Gastrocnemius medialis (tissue), 4 donors: ENCODE data around the gene ARMS2. TPM values are rescaled to one million over a fixed set of nuclear protein-coding genes. Genes with fewer than 3 reads are reported as not detected.

Source experiments
- ATAC-seq, 2 donors: fragments of 150-250 bp; one replicate each; pipeline ENCODE4 v1.9.1; 2016
- DNase-seq, 2 donors: peaks; one replicate each; pipeline ENCODE4 v3.0.0-alpha.2; 2019
- H3K27ac ChIP-seq, 4 donors: fragments of 200-600 bp; sonication (generic); 1 replicate in 1 of 4; 2 replicates in 3 of 4; pipeline ENCODE4 v1.5.1; 2016 to 2018; ENCODE audit warnings: mild to moderate bottlenecking in 2 of 4, moderate library complexity in 1 of 4
- H3K27me3 ChIP-seq, 3 donors: fragments of 200-600 bp; sonication (generic) in 2 of 3; 1 replicate in 1 of 3; 2 replicates in 2 of 3; pipeline versions ENCODE4 v1.5.1 to v1.6.0; 2016 to 2019; ENCODE audit warnings: mild to moderate bottlenecking in 1 of 3, moderate library complexity in 1 of 3
- H3K36me3 ChIP-seq, 2 donors: fragments of 200-600 bp; sonication (generic) in 1 of 2; one replicate each; pipeline ENCODE4 v1.5.1; 2017 to 2018
- H3K4me1 ChIP-seq, 2 donors: fragments of 200-600 bp; sonication (generic) in 1 of 2; one replicate each; pipeline ENCODE4 v1.5.1; 2016 to 2017; ENCODE audit warnings: mild to moderate bottlenecking in 2 of 2
- H3K4me3 ChIP-seq, 4 donors: fragments of 200-600 bp; sonication (generic) in 3 of 4; 1 replicate in 1 of 4; 2 replicates in 3 of 4; pipeline ENCODE4 v1.5.1; 2016 to 2019; ENCODE audit warnings: mild to moderate bottlenecking in 2 of 4
- H3K9me3 ChIP-seq, 3 donors: fragments of 200-600 bp; sonication (generic) in 2 of 3; 1 replicate in 1 of 3; 2 replicates in 2 of 3; pipeline ENCODE4 v1.5.1; 2016 to 2019
- POLR2A ChIP-seq, 2 donors: fragments of 450-650 bp; IDR thresholded peaks; one replicate each; pipeline ENCODE4 v1.6.1; 2017; ENCODE audit warnings: antibody characterized with exemption in 2 of 2, mild to moderate bottlenecking in 2 of 2, moderate library complexity in 2 of 2
- in situ Hi-C, 4 donors: fragments of 200-750 bp; cut with MboI; loops; one replicate each; pipeline versions ENCODE4 v1.15.0 to v1.8.0; 2017; ENCODE audit warnings: low sequenced_read_pairs in 4 of 4
- intact Hi-C: fragments of 100-400 bp; cut with DNase I; formaldehyde crosslinking; loops from one replicate; pipeline ENCODE4 v1.15.1; 2023; ENCODE audit warnings: low total_unique reads
- total RNA-seq, 4 donors: library from RNA; depleted of rRNA; stranded (reverse); fragments of >200 nt; gene quantifications; one replicate each; pipeline versions ENCODE4 v1.1.0 to v1.2.3, GENCODE V29; 2016
- TF ChIP-seq, protein P1 (sequence below), 5 experiments: fragments of 450-650 bp in 3 of 5; fragments of 200-600 bp in 2 of 5; sonication (generic) in 2 of 5; IDR thresholded peaks in 4 of 5; conservative IDR thresholded peaks in 1 of 5; 1 replicate in 4 of 5; 2 replicates in 1 of 5; pipeline ENCODE4 v1.5.1; 2016 to 2019; ENCODE audit warnings: antibody characterized with exemption in 5 of 5, mild to moderate bottlenecking in 3 of 5, moderate library complexity in 3 of 5

ARMS2 gene
- total RNA-seq, 4 donors from 2014 or later, result not detected

DNA sequence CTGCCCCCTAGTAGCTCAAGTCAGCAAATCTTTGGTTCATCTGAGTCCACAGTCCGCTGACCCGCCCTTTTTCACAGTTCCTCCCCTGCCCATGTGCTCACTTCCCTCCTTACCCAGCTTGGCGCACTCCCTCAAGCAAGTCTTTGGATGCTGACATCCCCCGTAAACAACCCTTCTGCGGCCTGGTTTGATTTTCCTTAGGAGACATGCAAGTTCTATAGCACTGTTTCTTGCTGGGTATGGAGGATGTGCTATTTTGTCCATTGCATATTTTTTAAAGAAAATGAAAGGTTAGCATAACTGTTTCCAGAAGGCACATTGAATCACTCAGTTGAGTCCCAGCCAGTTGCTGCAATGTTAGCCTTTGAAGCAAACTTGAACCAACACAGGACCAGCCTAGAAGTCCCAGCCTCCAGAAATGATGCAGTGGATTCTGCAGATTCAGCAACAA is 45.1 kb downstream of the ARMS2 start:
- DNase-seq (peak in 1 of 2 donors; percentile 40), ATAC-seq (peak; percentile 28 to 57)
- intact Hi-C loops, result no loop called here
- in situ Hi-C loops, result no loop called here
- TF ChIP-seq POLR2A (IDR thresholded peaks at IDR 0.05), result no peak
- TF ChIP-seq, protein P1, sequence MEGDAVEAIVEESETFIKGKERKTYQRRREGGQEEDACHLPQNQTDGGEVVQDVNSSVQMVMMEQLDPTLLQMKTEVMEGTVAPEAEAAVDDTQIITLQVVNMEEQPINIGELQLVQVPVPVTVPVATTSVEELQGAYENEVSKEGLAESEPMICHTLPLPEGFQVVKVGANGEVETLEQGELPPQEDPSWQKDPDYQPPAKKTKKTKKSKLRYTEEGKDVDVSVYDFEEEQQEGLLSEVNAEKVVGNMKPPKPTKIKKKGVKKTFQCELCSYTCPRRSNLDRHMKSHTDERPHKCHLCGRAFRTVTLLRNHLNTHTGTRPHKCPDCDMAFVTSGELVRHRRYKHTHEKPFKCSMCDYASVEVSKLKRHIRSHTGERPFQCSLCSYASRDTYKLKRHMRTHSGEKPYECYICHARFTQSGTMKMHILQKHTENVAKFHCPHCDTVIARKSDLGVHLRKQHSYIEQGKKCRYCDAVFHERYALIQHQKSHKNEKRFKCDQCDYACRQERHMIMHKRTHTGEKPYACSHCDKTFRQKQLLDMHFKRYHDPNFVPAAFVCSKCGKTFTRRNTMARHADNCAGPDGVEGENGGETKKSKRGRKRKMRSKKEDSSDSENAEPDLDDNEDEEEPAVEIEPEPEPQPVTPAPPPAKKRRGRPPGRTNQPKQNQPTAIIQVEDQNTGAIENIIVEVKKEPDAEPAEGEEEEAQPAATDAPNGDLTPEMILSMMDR (IDR thresholded peaks at IDR 0.05 in 4 of 5, conservative IDR thresholded peaks at IDR 0.05 in 1 of 5), result no peak
- no peaks in the 10 kb centered on the region for H3K27me3 ChIP-seq
- H3K36me3 ChIP-seq, result no peaks in the 10 kb centered on the region
- no peak overlapping the region for H3K4me3 ChIP-seq
- H3K9me3 ChIP-seq, result no peaks in the 10 kb centered on the region
- peak overlapping the region in 1 of 4 donors; percentile 33 for H3K27ac ChIP-seq
- H3K4me1 ChIP-seq, result peaks cover 15 to 21% of the 10 kb centered on the region in 2 donors

DNA sequence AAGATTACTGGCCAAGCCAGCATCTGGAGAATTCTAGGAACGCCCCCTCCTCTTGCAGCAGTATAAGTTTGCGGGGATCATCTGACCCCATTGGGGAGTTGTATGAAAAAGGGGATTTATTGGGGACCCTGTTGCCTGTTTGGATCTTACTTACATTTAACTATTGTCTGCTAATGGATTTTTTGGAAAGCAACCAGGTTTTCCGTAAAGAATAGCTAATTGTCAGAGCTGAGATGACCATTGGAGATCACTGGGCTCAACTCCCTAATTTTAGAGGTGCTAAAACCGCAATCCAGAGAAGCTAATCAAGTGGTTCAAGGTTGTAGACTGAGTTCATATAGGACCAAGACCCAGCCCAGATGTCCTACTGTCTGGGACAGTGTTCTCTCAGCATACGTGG is 45.7 kb downstream of the ARMS2 start:
- no peak for DNase-seq
- ATAC-seq, result no peak
- Histone ChIP-seq H3K36me3 (no peaks in the 10 kb centered on the region), H3K4me1 (peaks cover 15 to 24% of the 10 kb centered on the region in 2 donors), H3K4me3 (no peak overlapping the region), H3K27ac (no peak overlapping the region), H3K27me3 (no peaks in the 10 kb centered on the region), H3K9me3 (no peaks in the 10 kb centered on the region)
- in situ Hi-C loops, result no loop called here
- TF ChIP-seq, protein P1 (IDR thresholded peaks at IDR 0.05 in 4 of 5, conservative IDR thresholded peaks at IDR 0.05 in 1 of 5), result no peak
- TF ChIP-seq POLR2A (IDR thresholded peaks at IDR 0.05), result no peak
- intact Hi-C loops, result no loop called here

DNA sequence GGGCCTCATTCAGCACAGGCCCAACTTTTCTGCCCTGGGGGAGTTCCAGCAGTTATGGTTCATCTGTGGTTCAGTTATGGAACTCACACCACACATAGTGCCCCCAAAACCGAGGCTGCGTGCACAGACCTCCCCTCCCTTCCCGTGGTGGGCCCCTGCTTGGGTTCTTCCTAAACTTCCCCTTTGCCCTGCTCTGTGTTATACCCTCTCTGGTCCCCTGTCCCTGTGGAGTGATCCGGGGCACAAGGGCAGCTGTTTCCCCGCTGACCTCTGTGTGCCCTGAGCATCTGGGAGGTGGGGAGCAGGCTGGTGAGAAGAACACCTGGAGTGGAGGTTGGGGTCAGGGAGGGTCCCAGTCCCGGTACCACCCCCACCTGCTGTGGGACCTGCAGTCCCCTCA is 46.3 kb downstream of the ARMS2 start:
- Histone ChIP-seq H3K4me3 (no peak overlapping the region), H3K36me3 (no peaks in the 10 kb centered on the region), H3K27ac (no peak overlapping the region), H3K9me3 (no peaks in the 10 kb centered on the region), H3K4me1 (peaks cover 12 to 18% of the 10 kb centered on the region in 2 donors), H3K27me3 (no peaks in the 10 kb centered on the region)
- ATAC-seq (no peak), DNase-seq (no peak)
- TF ChIP-seq POLR2A (IDR thresholded peaks at IDR 0.05), result no peak
- TF ChIP-seq, protein P1 (IDR thresholded peaks at IDR 0.05 in 4 of 5, conservative IDR thresholded peaks at IDR 0.05 in 1 of 5), result no peak
- in situ Hi-C loops, result no loop called here
- intact Hi-C loops, result no loop called here

- intact Hi-C loops (no loop called here), in situ Hi-C loops (no loop called here)
- Histone ChIP-seq H3K4me3 (no peak overlapping the region), H3K4me1 (peaks cover 9 to 17% of the 10 kb centered on the region in 2 donors), H3K27me3 (no peaks in the 10 kb centered on the region), H3K27ac (no peak overlapping the region), H3K36me3 (no peaks in the 10 kb centered on the region), H3K9me3 (no peaks in the 10 kb centered on the region)
- TF ChIP-seq POLR2A (IDR thresholded peaks at IDR 0.05), result no peak
- TF ChIP-seq, protein P1 (IDR thresholded peaks at IDR 0.05 in 4 of 5, conservative IDR thresholded peaks at IDR 0.05 in 1 of 5), result no peak
- no peak for ATAC-seq
- DNase-seq, result no peak
Measured at GRCh38 chr10:122503012-122503411, 48.6 kb downstream of the ARMS2 start.
